Adipocyte (in vitro differentiated cells): ENCODE measurements around the gene MBD3L3.
"Not testable (repeated sequence)": the region's sequence is repeated elsewhere in the genome, so short reads cannot be mapped to it uniquely, and the experiment has no call there.

Source experiments
- DNase-seq: peaks from one replicate; pipeline ENCODE4 v3.0.0-alpha.2; 2015; ENCODE audit warnings: low read depth
- H3K27me3 ChIP-seq: replicated peaks from 2 replicates; pipeline ENCODE4 v1.7.0; 2013; ENCODE audit warnings: mild to moderate bottlenecking, low read length, moderate library complexity; ENCODE audit not compliant: control insufficient read depth, insufficient read depth
- H3K36me3 ChIP-seq: 2 replicates; pipeline ENCODE4 v1.7.0; 2013; ENCODE audit warnings: low read length, mild to moderate bottlenecking, moderate library complexity; ENCODE audit not compliant: control insufficient read depth, insufficient read depth, severe bottlenecking
- H3K4me1 ChIP-seq: 2 replicates; pipeline ENCODE4 v1.7.0; 2013; ENCODE audit warnings: mild to moderate bottlenecking, low read length, moderate library complexity; ENCODE audit not compliant: control insufficient read depth, insufficient read depth
- H3K4me3 ChIP-seq: 2 replicates; pipeline ENCODE4 v1.7.0; 2013; ENCODE audit warnings: mild to moderate bottlenecking, low read length, moderate library complexity
- H3K9ac ChIP-seq: 2 replicates; pipeline ENCODE4 v1.7.0; 2013; ENCODE audit warnings: mild to moderate bottlenecking, low read length, moderate library complexity
- H3K9me3 ChIP-seq: 2 replicates; pipeline ENCODE4 v1.7.0; 2013; ENCODE audit warnings: mild to moderate bottlenecking, low read length, moderate library complexity; ENCODE audit not compliant: control insufficient read depth

Gene MBD3L3

GRCh38 chr19:7058576-7058975 lies at the start of gene MBD3L3:
MBD3L3 (minus strand) TSS chr19:7058676; CDS start chr19:7058605, 71 bp downstream.
- H3K27me3 ChIP-seq, H3K9me3 ChIP-seq, H3K4me3 ChIP-seq, H3K4me1 ChIP-seq, H3K36me3 ChIP-seq, DNase-seq, H3K9ac ChIP-seq: not testable (repeated sequence)

- H3K9ac ChIP-seq = no peak overlapping the region
- H3K36me3 ChIP-seq = no peaks in the 10 kb centered on the region
- DNase-seq = no peak
- H3K9me3 ChIP-seq = no peaks in the 10 kb centered on the region
- H3K4me3 ChIP-seq = no peak overlapping the region
- H3K27me3 ChIP-seq = peaks cover 8% of the 10 kb centered on the region
- H3K4me1 ChIP-seq = peaks cover 8% of the 10 kb centered on the region
Observed at GRCh38 chr19:7106711-7107657, 48.5 kb upstream of the MBD3L3 start.

- no peak overlapping the region for H3K4me3 ChIP-seq
- no peak overlapping the region for H3K9ac ChIP-seq
- peaks cover 8% of the 10 kb centered on the region for H3K27me3 ChIP-seq
- DNase-seq = no peak
- H3K9me3 ChIP-seq = no peaks in the 10 kb centered on the region
- H3K36me3 ChIP-seq = no peaks in the 10 kb centered on the region
- peaks cover 3% of the 10 kb centered on the region for H3K4me1 ChIP-seq
Observed at GRCh38 chr19:7104747-7105447, 46.4 kb upstream of the MBD3L3 start.

- H3K36me3 ChIP-seq = no peaks in the 10 kb centered on the region
- no peaks in the 10 kb centered on the region for H3K9me3 ChIP-seq
- DNase-seq = no peak
- no peak overlapping the region for H3K4me3 ChIP-seq
- no peak overlapping the region for H3K9ac ChIP-seq
- H3K4me1 ChIP-seq = peaks cover 3% of the 10 kb centered on the region
- peaks cover 8% of the 10 kb centered on the region for H3K27me3 ChIP-seq
Observed at GRCh38 chr19:7101498-7102253, 43.2 kb upstream of the MBD3L3 start.

GRCh38 chr19:7099597-7099921 lies 41.1 kb upstream of the MBD3L3 start:
- H3K9me3 ChIP-seq = peaks cover 6% of the 10 kb centered on the region

GRCh38 chr19:7098701-7099596 lies 40.5 kb upstream of the MBD3L3 start:
- peak; percentile 97 for DNase-seq
- Histone ChIP-seq H3K4me1 (peaks cover 3% of the 10 kb centered on the region), H3K4me3 (peak overlapping the region; percentile 86), H3K27me3 (no peaks in the 10 kb centered on the region), H3K36me3 (no peaks in the 10 kb centered on the region), H3K9me3 (peaks cover 7% of the 10 kb centered on the region), H3K9ac (peak overlapping the region; percentile 97)

More at GRCh38 chr19:7099597-7099921, 41.1 kb upstream of the MBD3L3 start:
- no peaks in the 10 kb centered on the region for H3K36me3 ChIP-seq
- H3K4me3 ChIP-seq = peak overlapping the region; percentile 86
- peaks cover 3% of the 10 kb centered on the region for H3K4me1 ChIP-seq
- peaks cover 6% of the 10 kb centered on the region for H3K27me3 ChIP-seq
- H3K9ac ChIP-seq = peak overlapping the region; percentile 97
- no peak for DNase-seq

GRCh38 chr19:7098096-7098495 lies 39.6 kb upstream of the MBD3L3 start:
- Histone ChIP-seq H3K9ac (peak overlapping the region; percentile 97), H3K4me1 (peaks cover 3% of the 10 kb centered on the region), H3K27me3 (no peaks in the 10 kb centered on the region), H3K9me3 (peaks cover 7% of the 10 kb centered on the region), H3K36me3 (no peaks in the 10 kb centered on the region), H3K4me3 (peak overlapping the region; percentile 86)
- no peak for DNase-seq

GRCh38 chr19:7088999-7089398 lies 30.5 kb upstream of the MBD3L3 start:
- no peak overlapping the region for H3K4me3 ChIP-seq
- no peaks in the 10 kb centered on the region for H3K27me3 ChIP-seq
- no peaks in the 10 kb centered on the region for H3K4me1 ChIP-seq
- no peak for DNase-seq
- H3K9ac ChIP-seq = no peak overlapping the region
- peaks cover 63% of the 10 kb centered on the region for H3K9me3 ChIP-seq
- peaks cover 25% of the 10 kb centered on the region for H3K36me3 ChIP-seq

GRCh38 chr19:7083076-7083956 lies 24.8 kb upstream of the MBD3L3 start:
- DNase-seq = no peak
- H3K9me3 ChIP-seq = peaks cover 100% of the 10 kb centered on the region
- peaks cover 73% of the 10 kb centered on the region for H3K36me3 ChIP-seq
- H3K9ac ChIP-seq = no peak overlapping the region
- no peaks in the 10 kb centered on the region for H3K4me1 ChIP-seq
- H3K27me3 ChIP-seq = no peaks in the 10 kb centered on the region
- H3K4me3 ChIP-seq = peak overlapping the region; percentile 74

- peaks cover 97% of the 10 kb centered on the region for H3K36me3 ChIP-seq
- H3K4me1 ChIP-seq = no peaks in the 10 kb centered on the region
- no peak for DNase-seq
- peak overlapping the region; percentile 56 for H3K4me3 ChIP-seq
- H3K9me3 ChIP-seq = peaks cover 74% of the 10 kb centered on the region
- H3K27me3 ChIP-seq = no peaks in the 10 kb centered on the region
- no peak overlapping the region for H3K9ac ChIP-seq
Observed at GRCh38 chr19:7078008-7078407, 19.5 kb upstream of the MBD3L3 start.
